CD4-positive, alpha-beta T cell treated with Interleukin-1 beta for 1 hour (primary cell): ENCODE measurements around the gene HMMR.
"Not testable (repeated sequence)": the region's sequence is repeated elsewhere in the genome, so short reads cannot be mapped to it uniquely, and the experiment has no call there.

Source experiments
- DNase-seq, 2 donors: peaks; one replicate each; pipeline ENCODE4 v3.0.0-alpha.2; 2020 to 2022

Gene HMMR

GRCh38 chr5:163460562-163461171 is at the start of gene HMMR:
HMMR (plus strand) TSS chr5:163460632; CDS start chr5:163460693, 61 bp downstream.
- DNase-seq: no peak

GRCh38 chr5:163415673-163416072 is 44.8 kb upstream of the HMMR start:
- DNase-seq: not testable (repeated sequence)

- DNase-seq: no peak
Observed at GRCh38 chr5:163424836-163425235, 35.6 kb upstream of the HMMR start.

GRCh38 chr5:163426128-163426527 is 34.3 kb upstream of the HMMR start:
- DNase-seq: not testable (repeated sequence)

GRCh38 chr5:163432544-163432943 is 27.9 kb upstream of the HMMR start:
- no peak for DNase-seq

GRCh38 chr5:163433271-163433670 is 27.2 kb upstream of the HMMR start:
- no peak for DNase-seq

- no peak for DNase-seq
Observed at GRCh38 chr5:163434401-163434866, 26.0 kb upstream of the HMMR start.

- no peak for DNase-seq
Observed at GRCh38 chr5:163436515-163436914, 23.9 kb upstream of the HMMR start.

- no peak for DNase-seq
Observed at GRCh38 chr5:163437011-163437308, 23.5 kb upstream of the HMMR start.

GRCh38 chr5:163437309-163438182 is 22.9 kb upstream of the HMMR start, which contains the start of gene CCNG1:
CCNG1 (plus strand) TSS chr5:163437595; CDS start chr5:163439257, 1,662 bp downstream.
- peak; percentile 91 to 93 for DNase-seq

GRCh38 chr5:163439092-163439425 is 21.4 kb upstream of the HMMR start:
- no peak for DNase-seq

GRCh38 chr5:163440954-163441353 is 19.5 kb upstream of the HMMR start:
- no peak for DNase-seq

GRCh38 chr5:163444526-163444925 is 15.9 kb upstream of the HMMR start:
- DNase-seq: no peak

- DNase-seq: no peak
Observed at GRCh38 chr5:163445345-163445744, 15.1 kb upstream of the HMMR start.

GRCh38 chr5:163447191-163447590 is 13.2 kb upstream of the HMMR start:
- DNase-seq: no peak

GRCh38 chr5:163447875-163448274 is 12.6 kb upstream of the HMMR start:
- DNase-seq: no peak

GRCh38 chr5:163448491-163448890 is 11.9 kb upstream of the HMMR start:
- no peak for DNase-seq

- no peak for DNase-seq
Observed at GRCh38 chr5:163451489-163451888, 8.9 kb upstream of the HMMR start.

- no peak for DNase-seq
Observed at GRCh38 chr5:163453705-163454104, 6.7 kb upstream of the HMMR start.

GRCh38 chr5:163455406-163455805 is 5.0 kb upstream of the HMMR start:
- not testable (repeated sequence) for DNase-seq

- no peak for DNase-seq
Observed at GRCh38 chr5:163456029-163456589, 4.3 kb upstream of the HMMR start.

GRCh38 chr5:163456840-163457239 is 3.6 kb upstream of the HMMR start:
- DNase-seq: no peak

GRCh38 chr5:163458778-163459385 is 1.6 kb upstream of the HMMR start:
- no peak for DNase-seq

GRCh38 chr5:163459462-163459818 is 992 bp upstream of the HMMR start:
- DNase-seq: no peak
